Esophagus squamous epithelium (tissue), 5 donors: Measurements from ENCODE around the gene PYROXD2. TPM values are rescaled to one million over a fixed set of nuclear protein-coding genes. Genes with fewer than 3 reads are reported as not detected.

Experiments
- DNase-seq: peaks from one replicate; lab custom pipeline; 2025; lab: John Stamatoyannopoulos, UW
- H3K27ac ChIP-seq, 4 donors: fragments of 200-600 bp; sonication (generic); one replicate each; pipeline ENCODE4 v1.5.1; 2016 to 2019; ENCODE audit warnings: mild to moderate bottlenecking in 1 of 4
- H3K27me3 ChIP-seq, 4 donors: fragments of 200-600 bp; sonication (generic); 1 replicate in 3 of 4; 2 replicates in 1 of 4; pipeline versions ENCODE4 v1.5.1 to v1.6.0; 2017 to 2021; ENCODE audit warnings: antibody characterized with exemption in 1 of 4
- H3K36me3 ChIP-seq, 3 donors: fragments of 200-600 bp; sonication (generic); one replicate each; pipeline ENCODE4 v1.5.1; 2016 to 2019
- H3K4me1 ChIP-seq, 3 donors: fragments of 200-600 bp; sonication (generic); one replicate each; pipeline ENCODE4 v1.5.1; 2017 to 2019
- H3K4me3 ChIP-seq, 4 donors: fragments of 200-600 bp; sonication (generic); 1 replicate in 3 of 4; 2 replicates in 1 of 4; pipeline ENCODE4 v1.5.1; 2016 to 2019; ENCODE audit warnings: mild to moderate bottlenecking in 2 of 4, moderate library complexity in 1 of 4
- H3K9me3 ChIP-seq, 3 donors: fragments of 200-600 bp; sonication (generic); one replicate each; pipeline ENCODE4 v1.5.1; 2016 to 2019
- POLR2A ChIP-seq, 4 donors: fragments of 450-650 bp; IDR thresholded peaks; one replicate each; pipeline ENCODE4 v1.6.1; 2017; ENCODE audit warnings: antibody characterized with exemption in 4 of 4, mild to moderate bottlenecking in 4 of 4, moderate library complexity in 3 of 4
- WGBS, 2 donors: methylation state at CpG; one replicate each; pipeline ENCODE4 v1.1.5; 2018; 5-methylcytosine and 5-hydroxymethylcytosine counted together
- intact Hi-C: fragments of 100-400 bp; cut with DNase I; formaldehyde crosslinking; loops from one replicate; pipeline ENCODE4 v1.15.0; 2022
- total RNA-seq, 4 donors: library from RNA; depleted of rRNA; stranded (reverse); fragments of >200 nt; gene quantifications; one replicate each; pipeline ENCODE4 v1.1.0, GENCODE V29; 2016
- TF ChIP-seq, protein P1 (sequence below), 6 experiments: fragments of 450-650 bp in 4 of 6; fragments of 200-600 bp in 2 of 6; sonication (generic) in 2 of 6; IDR thresholded peaks; one replicate each; pipeline ENCODE4 v1.5.1; 2016 to 2019; ENCODE audit warnings: antibody characterized with exemption in 6 of 6, mild to moderate bottlenecking in 4 of 6, moderate library complexity in 4 of 6
- donor health status: DM: yes; HTN: yes; CAD: no.

PYROXD2 gene
- total RNA-seq, 4 donors from 2014 or later = 1.6 to 7.7 (median 3.9) TPM

DNA sequence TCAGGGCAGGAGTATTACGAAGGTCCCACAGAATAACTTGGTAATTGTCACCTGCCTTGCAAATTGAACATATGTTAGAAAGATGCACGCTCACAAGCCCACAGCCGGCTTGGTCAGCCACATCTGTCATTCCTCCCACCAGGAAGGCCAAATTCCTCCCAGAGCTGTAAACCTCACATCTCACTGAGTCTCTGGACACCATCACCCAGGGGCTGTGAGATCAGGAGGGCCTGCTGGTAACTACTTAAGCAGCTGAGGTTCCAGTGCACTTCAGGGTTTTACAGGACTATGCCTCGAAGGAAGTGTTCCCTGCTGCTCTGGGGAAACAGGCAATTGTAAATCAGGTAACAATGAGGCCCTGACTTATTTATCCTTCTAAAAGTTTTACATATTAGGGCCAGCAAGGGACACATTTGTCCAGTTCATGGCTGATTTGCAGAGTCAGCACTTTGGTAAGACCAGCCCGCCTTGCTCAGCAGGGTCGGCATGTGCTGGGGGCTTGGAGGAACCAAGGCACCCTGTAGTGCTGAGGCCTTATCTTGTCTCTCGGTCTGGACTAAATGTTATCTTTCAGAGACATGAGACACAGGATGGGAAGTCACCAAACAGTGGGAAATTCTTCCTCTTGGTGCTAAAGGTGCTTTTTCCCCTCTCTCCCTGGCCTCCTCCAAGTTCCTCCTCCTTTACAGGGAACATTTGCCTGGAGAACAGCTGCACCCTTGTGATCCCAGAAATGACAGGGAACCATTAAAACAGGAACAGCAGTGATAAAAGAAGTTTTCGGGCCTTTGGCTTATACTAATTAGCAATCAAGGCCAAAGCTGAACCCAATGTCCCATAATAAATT is 34.3 kb downstream of the PYROXD2 start:
- no peaks in the 10 kb centered on the region for H3K9me3 ChIP-seq
- no peaks in the 10 kb centered on the region for H3K27me3 ChIP-seq
- H3K4me1 ChIP-seq = peaks cover 0 to 11% (median 0%) of the 10 kb centered on the region in 3 donors
- intact Hi-C loops = no loop called here
- no peak overlapping the region for H3K27ac ChIP-seq
- DNase-seq = no peak
- WGBS, 2 donors = 85 to 88% methylated on average over 7 of the region's 8 CpGs
- H3K4me3 ChIP-seq = no peak overlapping the region
- TF ChIP-seq, protein P1, sequence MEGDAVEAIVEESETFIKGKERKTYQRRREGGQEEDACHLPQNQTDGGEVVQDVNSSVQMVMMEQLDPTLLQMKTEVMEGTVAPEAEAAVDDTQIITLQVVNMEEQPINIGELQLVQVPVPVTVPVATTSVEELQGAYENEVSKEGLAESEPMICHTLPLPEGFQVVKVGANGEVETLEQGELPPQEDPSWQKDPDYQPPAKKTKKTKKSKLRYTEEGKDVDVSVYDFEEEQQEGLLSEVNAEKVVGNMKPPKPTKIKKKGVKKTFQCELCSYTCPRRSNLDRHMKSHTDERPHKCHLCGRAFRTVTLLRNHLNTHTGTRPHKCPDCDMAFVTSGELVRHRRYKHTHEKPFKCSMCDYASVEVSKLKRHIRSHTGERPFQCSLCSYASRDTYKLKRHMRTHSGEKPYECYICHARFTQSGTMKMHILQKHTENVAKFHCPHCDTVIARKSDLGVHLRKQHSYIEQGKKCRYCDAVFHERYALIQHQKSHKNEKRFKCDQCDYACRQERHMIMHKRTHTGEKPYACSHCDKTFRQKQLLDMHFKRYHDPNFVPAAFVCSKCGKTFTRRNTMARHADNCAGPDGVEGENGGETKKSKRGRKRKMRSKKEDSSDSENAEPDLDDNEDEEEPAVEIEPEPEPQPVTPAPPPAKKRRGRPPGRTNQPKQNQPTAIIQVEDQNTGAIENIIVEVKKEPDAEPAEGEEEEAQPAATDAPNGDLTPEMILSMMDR (IDR thresholded peaks at IDR 0.05) = no peak
- no peak for TF ChIP-seq POLR2A (IDR thresholded peaks at IDR 0.05)
- peaks cover 0 to 28% (median 0%) of the 10 kb centered on the region in 3 donors for H3K36me3 ChIP-seq

DNA sequence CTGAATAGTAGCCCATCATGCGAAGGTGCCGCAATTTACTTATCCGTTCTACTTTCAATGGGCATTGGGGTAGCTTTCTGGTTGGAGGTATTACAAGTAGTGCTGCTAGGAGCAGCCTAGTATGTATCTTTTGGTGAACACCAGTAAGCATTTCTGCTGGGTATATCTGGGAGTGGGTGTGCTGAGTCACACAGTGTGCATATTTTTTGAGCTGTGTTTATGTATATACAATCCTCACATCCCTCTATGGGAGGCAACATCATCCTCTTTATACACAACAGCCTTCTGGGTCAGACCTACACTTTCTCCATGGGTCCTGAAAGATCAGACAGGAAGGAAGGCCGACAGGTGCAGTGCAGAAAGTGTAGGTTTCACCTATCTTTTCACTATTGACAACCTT is 36.3 kb downstream of the PYROXD2 start:
- H3K36me3 ChIP-seq = peaks cover 0 to 16% (median 0%) of the 10 kb centered on the region in 3 donors
- H3K4me3 ChIP-seq = no peak overlapping the region
- intact Hi-C loops = no loop called here
- H3K27ac ChIP-seq = no peak overlapping the region
- peaks cover 5 to 27% (median 8%) of the 10 kb centered on the region in 3 donors for H3K4me1 ChIP-seq
- WGBS, 2 donors = 97 to 98% methylated on average over 4 of the region's 4 CpGs
- no peaks in the 10 kb centered on the region for H3K9me3 ChIP-seq
- H3K27me3 ChIP-seq = peaks cover 0 to 2% (median 0%) of the 10 kb centered on the region in 4 donors
- TF ChIP-seq, protein P1 (IDR thresholded peaks at IDR 0.05) = no peak
- no peak for TF ChIP-seq POLR2A (IDR thresholded peaks at IDR 0.05)
- no peak for DNase-seq

DNA sequence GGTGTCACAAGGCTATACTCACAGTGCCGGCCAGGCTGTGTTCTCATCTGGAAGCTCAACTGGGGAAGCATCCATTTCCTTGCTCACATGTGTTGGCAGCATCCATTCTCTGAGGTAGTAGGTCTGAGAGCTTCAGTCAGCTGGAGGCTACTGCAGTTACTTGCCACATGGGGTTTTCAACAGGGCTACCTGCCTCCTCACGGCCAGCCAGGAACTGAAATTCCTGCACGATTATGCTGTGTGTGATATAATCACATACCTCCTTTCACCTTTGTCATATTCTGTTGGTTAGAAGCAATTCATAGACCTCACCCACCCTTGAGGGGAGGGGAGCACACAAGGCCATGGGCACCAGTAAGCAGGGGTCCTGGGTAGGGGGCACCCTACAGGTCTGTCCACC is 37.4 kb downstream of the PYROXD2 start:
- peaks cover 0 to 6% (median 0%) of the 10 kb centered on the region in 4 donors for H3K27me3 ChIP-seq
- TF ChIP-seq, protein P1 (IDR thresholded peaks at IDR 0.05) = no peak
- TF ChIP-seq POLR2A (IDR thresholded peaks at IDR 0.05) = no peak
- 83 to 85% methylated on average over 3 of the region's 3 CpGs for WGBS, 2 donors
- no peaks in the 10 kb centered on the region for H3K9me3 ChIP-seq
- H3K36me3 ChIP-seq = peaks cover 0 to 6% (median 0%) of the 10 kb centered on the region in 3 donors
- intact Hi-C loops = no loop called here
- peaks cover 5 to 29% (median 8%) of the 10 kb centered on the region in 3 donors for H3K4me1 ChIP-seq
- H3K27ac ChIP-seq = no peak overlapping the region
- H3K4me3 ChIP-seq = no peak overlapping the region
- DNase-seq = no peak

DNA sequence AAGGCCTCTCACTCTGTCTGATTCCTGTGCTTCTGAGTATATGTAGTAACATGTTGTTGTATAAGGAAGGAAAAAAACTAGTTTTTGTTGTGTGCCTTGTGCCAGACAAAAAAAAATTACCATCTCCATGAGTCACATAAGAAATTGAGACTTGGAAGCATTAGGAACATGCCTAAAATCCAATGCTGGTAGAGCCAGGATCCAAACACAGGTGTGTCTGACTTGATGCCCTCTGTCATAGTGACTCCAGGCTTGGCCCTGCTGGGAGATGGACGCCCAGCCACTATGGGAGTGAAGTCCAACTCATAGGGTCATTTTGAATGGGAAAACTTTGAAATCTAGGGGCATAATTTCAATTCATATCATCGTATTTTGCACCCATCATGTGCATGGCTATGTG is 38.0 kb downstream of the PYROXD2 start:
- DNase-seq = no peak
- Histone ChIP-seq H3K27me3 (peaks cover 0 to 10% (median 0%) of the 10 kb centered on the region in 4 donors), H3K4me1 (peaks cover 5 to 29% (median 8%) of the 10 kb centered on the region in 3 donors), H3K9me3 (no peaks in the 10 kb centered on the region), H3K4me3 (no peak overlapping the region), H3K36me3 (peaks cover 0 to under 1% (median 0%) of the 10 kb centered on the region in 3 donors), H3K27ac (no peak overlapping the region)
- 52 to 66% methylated on average over 2 of the region's 2 CpGs for WGBS, 2 donors
- no peak for TF ChIP-seq POLR2A (IDR thresholded peaks at IDR 0.05)
- intact Hi-C loops = no loop called here

DNA sequence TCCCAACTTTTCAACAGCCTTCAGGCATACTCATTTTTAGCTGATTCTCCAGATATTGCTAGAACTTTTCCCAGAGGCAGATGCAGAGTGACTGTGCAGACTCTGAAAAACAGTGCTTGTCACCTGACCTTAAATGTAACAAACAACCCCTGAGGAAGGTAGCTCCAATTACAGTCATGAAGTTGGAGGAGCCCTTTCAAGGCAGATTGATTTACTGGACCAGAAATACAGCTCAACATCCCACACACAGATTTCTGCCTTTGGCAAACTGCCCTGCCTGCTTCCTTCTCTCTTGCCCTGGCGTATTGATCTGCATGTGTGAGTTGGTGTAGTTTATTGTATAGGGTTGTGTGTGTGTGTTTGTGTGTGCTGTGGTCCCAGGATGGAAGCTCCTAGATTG is 38.5 kb downstream of the PYROXD2 start:
- Histone ChIP-seq H3K4me1 (peaks cover 5 to 29% (median 8%) of the 10 kb centered on the region in 3 donors), H3K27me3 (peaks cover 0 to 11% (median 0%) of the 10 kb centered on the region in 4 donors), H3K9me3 (no peaks in the 10 kb centered on the region), H3K4me3 (no peak overlapping the region), H3K27ac (no peak overlapping the region), H3K36me3 (no peaks in the 10 kb centered on the region)
- DNase-seq = no peak
- intact Hi-C loops = no loop called here
- 30 to 55% methylated on average over 1 of the region's 1 CpG for WGBS, 2 donors
- no peak for TF ChIP-seq POLR2A (IDR thresholded peaks at IDR 0.05)
